DMS153 (cell line): ENCODE data around the gene FLT4.

ENCODE experiments used
- DNase-seq: peaks from one replicate; lab custom pipeline; 2025; lab: John Stamatoyannopoulos, UW

FLT4 gene

DNA sequence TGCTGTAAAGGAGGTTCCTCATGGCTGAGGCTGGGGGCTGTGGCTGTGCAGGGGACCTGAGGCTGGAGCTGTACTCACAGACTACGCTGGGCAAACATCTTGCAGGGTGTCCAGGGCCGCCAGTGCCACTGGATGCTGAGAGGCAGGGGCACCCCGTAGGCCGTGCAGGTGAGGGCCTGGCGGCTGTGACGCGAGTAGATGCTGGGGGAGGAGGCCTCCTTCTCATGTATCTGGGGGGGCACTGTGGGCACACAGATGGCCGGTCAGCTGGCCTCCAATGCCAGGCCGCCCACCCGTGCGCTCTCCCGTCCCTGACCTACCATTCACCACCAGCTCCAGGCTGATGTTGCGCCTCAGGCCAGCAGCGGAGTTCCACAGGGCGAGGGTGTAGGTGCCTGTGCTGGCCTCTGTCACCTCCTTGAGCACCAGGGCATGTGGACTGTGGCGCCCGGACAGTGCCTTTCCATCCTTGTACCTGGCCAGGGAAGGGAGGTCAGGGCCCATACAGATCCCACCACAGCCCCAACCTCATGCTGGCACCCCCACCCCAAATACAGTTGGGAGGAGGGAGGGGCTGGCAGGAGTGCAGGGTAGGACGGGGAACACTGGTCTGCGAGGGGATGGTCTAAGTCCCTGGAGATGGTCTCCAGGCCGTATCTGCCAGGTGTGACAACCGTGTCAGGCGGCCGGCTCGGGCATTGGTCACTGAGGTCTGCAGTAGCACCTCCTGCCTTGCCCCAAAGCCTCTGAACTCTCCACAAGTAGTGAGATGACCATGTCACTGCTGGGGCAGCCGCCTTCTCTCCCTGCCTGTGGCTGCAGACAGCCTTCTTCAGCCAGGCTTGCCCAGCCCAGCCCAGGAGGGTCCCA, 23.4 kb downstream of the FLT4 start:
- no peak for DNase-seq

- DNase-seq: no peak
These were observed 24.1 kb downstream of the FLT4 start for GRCh38 chr5:180625125-180625790.

GRCh38 chr5:180624587-180624986, 24.8 kb downstream of the FLT4 start:
- no peak for DNase-seq

- DNase-seq: no peak
These were observed 25.6 kb downstream of the FLT4 start for GRCh38 chr5:180623844-180624243.

- DNase-seq: no peak
These were observed 26.0 kb downstream of the FLT4 start for GRCh38 chr5:180623411-180623834.

GRCh38 chr5:180622910-180623309, 26.5 kb downstream of the FLT4 start:
- DNase-seq: no peak

DNA sequence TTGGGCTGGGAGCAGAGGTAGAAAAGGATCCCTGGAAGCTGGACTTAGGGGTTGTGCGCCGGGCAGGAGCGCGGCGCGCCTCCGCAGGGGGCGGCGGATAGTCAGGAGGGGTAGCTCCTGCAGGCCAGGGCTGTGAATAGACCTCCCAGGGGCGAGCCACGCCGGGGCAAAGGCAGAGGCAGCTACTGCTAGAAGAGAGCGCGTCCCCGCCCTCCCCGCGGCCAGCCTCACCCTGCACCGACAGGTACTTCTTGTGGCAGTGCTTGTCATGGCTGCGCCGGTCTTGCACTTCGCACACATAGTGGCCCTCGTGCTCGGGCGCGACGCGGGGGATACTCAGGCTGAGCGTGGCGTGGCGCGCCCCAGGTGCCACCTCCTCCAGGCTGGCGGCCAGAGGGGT, 28.1 kb downstream of the FLT4 start:
- no peak for DNase-seq

- DNase-seq: no peak
These were observed 29.4 kb downstream of the FLT4 start for GRCh38 chr5:180620014-180620413.

DNA sequence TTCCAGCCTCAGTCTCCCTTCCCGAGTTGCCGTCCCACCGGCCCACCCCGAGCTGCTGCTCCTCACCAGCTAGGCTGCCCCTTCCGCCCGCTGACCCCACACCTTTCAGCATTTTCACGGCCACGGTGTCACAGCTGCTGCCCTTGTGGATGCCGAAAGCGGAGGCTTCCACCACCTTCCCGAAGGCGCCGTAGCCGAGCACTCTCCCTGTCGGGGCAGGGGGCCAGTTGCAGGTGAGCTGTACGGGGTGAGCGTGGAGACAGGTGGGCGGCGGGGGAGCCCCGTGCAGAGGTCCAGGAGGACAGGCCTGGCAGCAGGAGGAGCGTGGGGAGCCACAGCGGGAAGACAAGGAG, 29.9 kb downstream of the FLT4 start:
- DNase-seq: no peak

- no peak for DNase-seq
These were observed 30.4 kb downstream of the FLT4 start for GRCh38 chr5:180618829-180619562.

DNA sequence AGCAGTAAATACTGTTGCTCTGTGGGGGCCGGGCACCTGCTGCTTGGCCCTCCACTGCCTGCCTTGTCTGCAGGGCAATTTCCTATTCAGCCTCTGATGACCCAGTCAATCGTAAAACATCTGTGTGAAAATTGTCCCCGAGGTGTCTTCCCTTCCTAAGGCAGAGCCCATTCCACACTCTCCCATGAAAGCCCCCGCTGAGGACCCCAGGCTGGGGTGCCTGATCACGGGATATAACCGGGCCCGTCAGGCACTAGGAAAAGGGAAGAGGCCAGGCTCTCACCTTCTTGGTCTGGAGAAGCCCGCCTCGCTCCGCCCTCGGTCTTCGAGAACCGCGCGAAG, 30.9 kb downstream of the FLT4 start:
- no peak for DNase-seq

DNA sequence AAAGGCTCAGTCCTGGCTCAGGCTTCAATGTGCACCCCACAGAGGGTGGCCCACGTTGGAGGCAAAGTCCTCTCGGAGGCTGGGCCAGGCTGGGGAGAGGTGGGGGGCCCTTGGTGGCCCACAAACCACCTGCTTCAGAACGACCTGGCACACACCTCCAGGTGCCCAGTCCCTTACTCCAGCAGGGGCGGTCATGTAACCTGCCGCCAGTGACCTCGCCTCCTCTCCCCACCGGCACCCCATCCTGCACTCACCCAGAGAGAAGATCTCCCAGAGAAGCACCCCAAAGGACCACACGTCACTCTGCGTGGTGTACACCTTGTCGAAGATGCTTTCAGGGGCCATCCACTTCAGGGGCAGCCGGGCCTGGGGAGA, 35.6 kb downstream of the FLT4 start:
- no peak for DNase-seq

GRCh38 chr5:180613188-180613813, 36.1 kb downstream of the FLT4 start:
- no peak for DNase-seq

DNA sequence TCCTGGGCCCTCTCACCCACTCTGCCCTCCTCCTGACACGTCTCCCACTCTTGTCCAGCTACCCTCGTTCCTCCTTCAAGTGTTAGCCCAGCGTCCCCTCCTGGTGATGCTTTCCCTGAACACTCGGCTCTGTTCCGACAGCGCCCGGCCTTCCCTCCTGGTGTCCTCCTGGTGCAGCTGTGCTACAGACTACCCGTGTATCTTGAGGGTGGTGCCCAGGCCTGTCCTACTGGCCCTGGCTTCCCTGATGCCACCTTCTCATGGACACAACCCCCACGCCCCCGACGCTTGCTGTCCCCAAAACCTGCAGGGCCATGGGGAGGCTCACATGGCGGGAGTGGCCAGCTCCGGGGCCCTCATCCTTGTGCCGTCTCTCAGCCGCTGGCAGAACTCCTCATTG, 36.7 kb downstream of the FLT4 start:
- no peak for DNase-seq

GRCh38 chr5:180611140-180611850, 38.1 kb downstream of the FLT4 start:
- DNase-seq: no peak

- DNase-seq: no peak
These were observed 39.4 kb downstream of the FLT4 start for GRCh38 chr5:180609817-180610550.

DNA sequence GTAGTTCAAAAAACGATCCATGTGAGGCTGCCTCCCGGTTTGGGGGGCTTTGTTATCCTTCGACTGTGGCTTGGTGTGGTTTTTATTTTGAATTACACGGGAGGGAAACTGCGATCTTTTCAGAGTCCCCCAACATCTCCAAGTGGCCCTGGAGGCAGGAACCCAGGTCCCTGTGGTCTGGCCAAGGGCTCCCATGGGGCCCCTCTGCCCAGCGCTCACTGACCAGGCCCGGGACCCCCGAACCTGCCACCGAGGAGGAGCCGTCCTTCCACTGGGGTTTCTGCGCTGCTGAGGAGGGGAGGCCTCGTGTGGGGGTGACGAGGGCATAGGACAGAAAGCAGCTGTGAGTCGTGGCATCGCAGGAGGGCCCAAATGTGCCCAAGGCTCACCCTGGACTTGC, 40.0 kb downstream of the FLT4 start:
- no peak for DNase-seq

GRCh38 chr5:180608572-180609310, 40.7 kb downstream of the FLT4 start:
- no peak for DNase-seq

DNA sequence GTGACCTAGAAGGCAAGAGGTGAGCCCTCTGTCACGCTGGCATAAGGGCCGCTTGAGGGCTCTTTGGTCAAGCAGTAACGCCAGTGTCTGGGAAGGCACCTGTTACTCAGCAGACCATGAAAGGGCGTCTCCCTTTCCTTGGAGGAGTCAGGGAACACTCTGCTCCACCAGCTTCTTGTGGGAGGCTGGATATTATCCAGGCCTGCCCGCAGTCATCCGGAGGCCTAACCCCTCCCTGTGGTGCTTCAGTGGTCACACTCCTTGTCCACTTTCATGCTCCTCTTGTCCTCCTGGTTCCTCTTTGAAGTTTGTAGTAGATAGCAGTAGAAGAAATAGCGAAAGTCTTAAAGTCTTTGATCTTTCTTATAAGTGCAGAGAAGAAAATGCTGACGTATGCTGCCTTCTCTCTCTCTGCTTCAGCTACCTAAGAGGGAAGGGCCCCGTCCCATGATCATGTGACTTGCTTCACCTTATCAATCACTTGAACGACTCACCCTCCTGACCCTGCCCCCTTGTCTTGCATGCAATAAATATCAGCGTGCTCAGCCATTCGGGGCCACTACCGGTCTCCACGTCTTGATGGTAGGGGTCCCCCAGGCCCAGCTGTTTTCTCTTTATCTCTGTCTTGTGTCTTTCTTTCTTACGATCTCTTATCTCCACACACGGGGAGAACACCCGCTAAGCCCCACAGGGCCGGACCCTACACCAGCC, 41.4 kb downstream of the FLT4 start:
- DNase-seq: no peak

GRCh38 chr5:180606215-180606785, 43.1 kb downstream of the FLT4 start:
- DNase-seq: no peak
